Measurements from ENCODE around the gene PAPSS2.

PAPSS2 gene

GRCh38 chr10:87672551-87672950 lies 12.9 kb downstream of the PAPSS2 start:
- DNase-seq, result no peak

- DNase-seq, result no peak
Observed at GRCh38 chr10:87674943-87675342, 15.3 kb downstream of the PAPSS2 start.

- DNase-seq, result no peak
Observed at GRCh38 chr10:87675396-87676376, 16.0 kb downstream of the PAPSS2 start.

- no peak for DNase-seq
Observed at GRCh38 chr10:87677595-87677994, 17.9 kb downstream of the PAPSS2 start.

- DNase-seq, result no peak
Observed at GRCh38 chr10:87678302-87678701, 18.6 kb downstream of the PAPSS2 start.

GRCh38 chr10:87683356-87683755 lies 23.7 kb downstream of the PAPSS2 start:
- DNase-seq, result no peak

GRCh38 chr10:87684001-87684638 lies 24.4 kb downstream of the PAPSS2 start:
- no peak for DNase-seq

- DNase-seq, result no peak
Observed at GRCh38 chr10:87685832-87686574, 26.3 kb downstream of the PAPSS2 start.

GRCh38 chr10:87691506-87692070 lies 31.9 kb downstream of the PAPSS2 start:
- DNase-seq, result no peak

GRCh38 chr10:87692956-87693484 lies 33.3 kb downstream of the PAPSS2 start:
- DNase-seq, result no peak

- DNase-seq, result no peak
Observed at GRCh38 chr10:87694011-87694794, 34.5 kb downstream of the PAPSS2 start.

- no peak for DNase-seq
Observed at GRCh38 chr10:87695074-87695473, 35.4 kb downstream of the PAPSS2 start.

GRCh38 chr10:87696922-87697745 lies 37.5 kb downstream of the PAPSS2 start:
- DNase-seq, result no peak

GRCh38 chr10:87700031-87700796 lies 40.5 kb downstream of the PAPSS2 start:
- no peak for DNase-seq

GRCh38 chr10:87702260-87702972 lies 42.7 kb downstream of the PAPSS2 start:
- DNase-seq, result no peak

GRCh38 chr10:87702973-87703294 lies 43.3 kb downstream of the PAPSS2 start:
- no peak for DNase-seq

- no peak for DNase-seq
Observed at GRCh38 chr10:87703771-87704170, 44.1 kb downstream of the PAPSS2 start.

- no peak for DNase-seq
Observed at GRCh38 chr10:87705339-87705738, 45.7 kb downstream of the PAPSS2 start.

- no peak for DNase-seq
Observed at GRCh38 chr10:87706731-87707130, 47.1 kb downstream of the PAPSS2 start.

GRCh38 chr10:87707254-87707653 lies 47.6 kb downstream of the PAPSS2 start:
- DNase-seq, result no peak
